ENCODE measurements around the gene INPP5A. TPM values are rescaled to one million over a fixed set of nuclear protein-coding genes. Genes with fewer than 3 reads are reported as not detected.
A peak's percentile ranks its signal among the peaks of the same experiment; 100 is the strongest.
"Not testable (repeated sequence)": the region's sequence is repeated elsewhere in the genome, so short reads cannot be mapped to it uniquely, and the experiment has no call there.

Gene INPP5A
- total RNA-seq, 2 experiments from 2014 or later: 7.4 to 7.5 TPM

DNA sequence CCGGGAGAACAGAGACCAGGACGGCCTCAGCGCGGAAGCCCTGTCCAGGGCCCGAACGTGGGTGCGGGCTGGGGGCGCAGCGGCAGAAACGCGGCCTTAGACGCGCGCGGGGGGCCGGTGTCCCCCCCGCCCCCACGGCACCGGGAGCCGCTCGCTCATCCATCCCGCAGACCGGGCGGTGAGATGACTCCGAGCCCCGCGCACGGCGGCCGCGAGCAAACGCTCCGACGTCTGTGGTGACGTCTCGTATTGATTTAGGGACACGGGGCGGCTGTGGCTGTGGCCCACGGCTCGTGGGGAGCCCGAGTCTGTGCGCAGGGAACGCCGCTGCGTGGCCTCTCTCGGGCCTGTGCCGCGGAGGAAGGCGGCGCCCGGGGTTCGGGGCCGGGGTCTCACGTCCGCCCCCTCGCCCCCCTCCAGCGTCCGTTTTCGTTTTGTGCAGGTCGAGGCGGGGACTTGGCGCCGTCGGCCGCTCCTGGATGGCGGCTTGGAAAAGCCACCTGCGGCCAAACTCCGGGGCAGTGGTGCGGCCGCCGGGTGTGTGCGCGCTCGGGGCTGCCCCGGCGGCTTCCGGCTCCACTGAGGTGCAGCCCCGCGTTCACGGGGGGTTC is 249.4 kb downstream of the INPP5A start:
- POLR2A ChIA-PET: no interaction called here
- Mint-ChIP-seq H3K36me3 (peaks cover 10% of the 10 kb centered on the region), H3K9me3 (no peaks in the 10 kb centered on the region), H3K4me1 (ENCODE audit: low read depth) (no peaks in the 10 kb centered on the region), H3K27me3 (peaks cover 18% of the 10 kb centered on the region), H3K4me3 (no peak overlapping the region), H3K27ac (no peak overlapping the region)
- DNase-seq: no peak
- CTCF ChIA-PET: no interaction called here
- intact Hi-C loops (cut with micrococcal nuclease): loop anchor here (5.0 kb wide), 1 partner anchor 135 kb away; no protein-coding TSS in a partner anchor

DNA sequence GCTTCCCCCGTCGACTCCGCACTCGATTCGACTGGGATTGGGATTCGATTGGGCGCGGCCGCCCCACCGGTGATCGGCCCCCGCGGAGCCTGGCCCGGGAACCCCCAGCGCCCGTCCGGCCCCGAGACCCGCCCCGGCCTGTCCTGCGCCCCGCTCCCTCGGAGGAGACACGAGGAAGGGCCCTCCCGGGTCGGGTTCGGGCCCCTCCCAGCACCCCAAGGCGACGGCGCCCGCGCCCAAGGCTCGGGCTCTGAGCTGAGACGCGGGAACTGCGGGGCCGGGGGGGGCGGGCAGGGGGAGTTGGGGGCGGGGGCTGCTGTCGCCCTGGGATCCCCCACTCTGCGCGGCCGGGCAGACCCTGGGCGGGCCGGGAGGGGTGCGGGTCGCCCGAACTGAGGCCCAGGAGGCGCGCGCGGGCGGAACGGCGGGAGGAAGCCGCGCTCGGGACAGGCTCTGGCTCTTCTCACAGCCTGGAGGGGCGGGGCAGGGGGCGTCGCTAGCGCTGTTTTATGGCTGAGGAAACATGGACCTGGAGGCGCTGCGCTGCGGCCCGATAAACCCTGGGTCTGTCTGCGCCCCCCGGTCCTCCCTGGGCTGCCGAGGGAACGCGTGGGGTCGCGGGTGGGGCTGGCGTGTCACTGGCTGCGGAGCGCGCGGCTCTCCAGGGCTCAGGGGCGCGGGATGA is 250.1 kb downstream of the INPP5A start:
- intact Hi-C loops (cut with micrococcal nuclease): loop anchor here (5.0 kb wide), 1 partner anchor 135 kb away; no protein-coding TSS in a partner anchor
- Mint-ChIP-seq H3K36me3 (peaks cover 9% of the 10 kb centered on the region), H3K4me3 (no peak overlapping the region), H3K27ac (no peak overlapping the region), H3K4me1 (ENCODE audit: low read depth) (no peaks in the 10 kb centered on the region), H3K27me3 (peaks cover 18% of the 10 kb centered on the region), H3K9me3 (no peaks in the 10 kb centered on the region)
- DNase-seq: no peak
- CTCF ChIA-PET: interaction anchor here (1.0 kb wide), 1 partner anchor 133 kb away, joined by 4 read pairs; no protein-coding TSS in a partner anchor
- POLR2A ChIA-PET: no interaction called here

DNA sequence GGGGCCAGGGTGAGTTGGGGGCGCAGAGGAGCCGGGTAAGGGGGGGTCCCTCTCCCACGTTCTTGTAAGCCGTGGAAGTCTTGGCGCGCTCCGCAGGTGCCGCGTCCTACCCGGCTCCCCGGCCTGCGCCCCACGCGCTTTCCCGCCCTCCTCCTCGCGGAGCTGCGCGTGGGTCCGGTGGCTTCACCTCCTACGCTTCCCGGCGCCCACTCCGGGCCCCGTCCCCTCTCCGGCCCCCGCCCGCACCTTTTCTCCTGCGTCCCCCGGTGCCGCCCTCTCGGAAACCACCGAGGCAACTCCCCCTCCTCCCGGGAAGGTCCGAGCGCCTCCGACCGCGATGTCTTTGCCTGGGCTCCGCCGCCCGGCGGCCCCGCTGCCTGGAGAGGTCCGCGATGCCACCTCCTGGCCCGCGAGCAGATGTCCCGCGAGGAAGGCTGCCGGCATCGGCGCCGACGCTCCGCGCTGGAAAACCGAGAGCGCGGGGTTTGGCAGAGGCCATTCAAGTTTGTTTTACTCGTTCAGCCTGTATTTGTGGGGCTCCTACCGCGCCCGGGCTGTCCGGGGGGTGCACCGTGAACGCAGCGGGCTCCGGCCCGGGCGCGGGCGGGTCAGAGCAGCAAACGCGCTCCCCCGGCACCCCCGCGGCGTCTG is 250.7 kb downstream of the INPP5A start:
- Mint-ChIP-seq H3K36me3 (peaks cover 4% of the 10 kb centered on the region), H3K27me3 (peaks cover 15% of the 10 kb centered on the region), H3K9me3 (no peaks in the 10 kb centered on the region), H3K4me3 (no peak overlapping the region), H3K27ac (no peak overlapping the region), H3K4me1 (ENCODE audit: low read depth) (no peaks in the 10 kb centered on the region)
- POLR2A ChIA-PET: no interaction called here
- intact Hi-C loops (cut with micrococcal nuclease): loop anchor here (5.0 kb wide), 1 partner anchor 136 kb away; no protein-coding TSS in a partner anchor
- DNase-seq: peak; percentile 20
- CTCF ChIA-PET: interaction anchor here (1.0 kb wide), 1 partner anchor 133 kb away, joined by 4 read pairs; no protein-coding TSS in a partner anchor

DNA sequence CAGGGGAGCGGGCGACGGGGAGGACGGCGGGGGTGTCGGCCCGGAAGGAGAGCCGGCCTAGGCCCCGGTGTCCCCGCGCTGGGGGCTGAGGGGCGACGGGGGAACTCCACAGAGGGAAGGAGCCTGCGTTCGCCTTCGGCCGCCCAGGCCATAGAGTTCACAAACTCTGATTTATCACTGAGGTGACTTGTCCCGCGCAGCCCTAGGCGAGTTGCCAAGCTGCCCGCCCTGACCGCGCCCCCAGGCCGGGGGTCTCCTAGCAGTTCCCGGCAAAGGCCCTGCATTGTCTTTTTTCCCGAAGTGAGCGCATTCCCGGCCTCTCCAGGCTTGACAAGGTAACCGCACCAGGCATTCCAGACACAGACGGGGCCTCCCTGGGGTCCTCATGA is 251.2 kb downstream of the INPP5A start:
- intact Hi-C loops (cut with micrococcal nuclease): loop anchor here (5.0 kb wide), 1 partner anchor 137 kb away; no protein-coding TSS in a partner anchor
- no peak for DNase-seq
- no peak overlapping the region for H3K4me3 Mint-ChIP-seq
- H3K9me3 Mint-ChIP-seq: no peaks in the 10 kb centered on the region
- POLR2A ChIA-PET: no interaction called here
- CTCF ChIA-PET: interaction anchor here (1.0 kb wide), 1 partner anchor 134 kb away, joined by 4 read pairs; no protein-coding TSS in a partner anchor
- H3K27ac Mint-ChIP-seq: no peak overlapping the region
- no peaks in the 10 kb centered on the region for H3K36me3 Mint-ChIP-seq
- H3K4me1 Mint-ChIP-seq (ENCODE audit: low read depth): no peaks in the 10 kb centered on the region
- H3K27me3 Mint-ChIP-seq: peaks cover 11% of the 10 kb centered on the region

DNA sequence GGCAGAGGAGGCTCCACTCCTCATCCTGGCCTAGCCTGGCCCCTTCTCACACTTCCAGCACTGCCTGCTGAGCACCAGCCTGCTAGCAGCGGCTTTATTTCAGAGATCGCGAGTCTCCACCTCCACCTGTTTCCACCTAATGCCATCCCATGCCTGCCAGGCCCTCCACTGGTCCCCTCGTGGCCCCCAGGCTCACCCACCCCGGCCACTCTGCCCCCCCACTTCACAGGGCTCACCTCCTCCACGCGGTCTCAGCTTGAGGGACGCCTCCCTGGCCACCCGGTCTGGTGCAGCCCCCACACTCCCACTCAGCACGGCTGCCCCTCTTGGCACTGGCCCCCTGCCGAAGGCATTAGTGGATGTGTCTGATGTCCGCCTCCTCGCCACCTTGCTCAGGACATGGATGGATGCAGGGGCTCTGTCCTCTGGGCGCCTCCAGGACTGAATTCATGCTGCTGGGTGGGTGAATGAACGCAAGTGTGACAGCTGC is 252.1 kb downstream of the INPP5A start:
- DNase-seq: no peak
- Mint-ChIP-seq H3K4me3 (no peak overlapping the region), H3K4me1 (ENCODE audit: low read depth) (no peaks in the 10 kb centered on the region), H3K9me3 (no peaks in the 10 kb centered on the region), H3K27ac (no peak overlapping the region), H3K36me3 (no peaks in the 10 kb centered on the region), H3K27me3 (peaks cover 9% of the 10 kb centered on the region)
- intact Hi-C loops (cut with micrococcal nuclease): loop anchor here (5.0 kb wide), 1 partner anchor 137 kb away; no protein-coding TSS in a partner anchor
- ChIA-PET CTCF (interaction anchor here (1.5 kb wide), 1 partner anchor 135 kb away, joined by 5 read pairs; no protein-coding TSS in a partner anchor), POLR2A (no interaction called here)

DNA sequence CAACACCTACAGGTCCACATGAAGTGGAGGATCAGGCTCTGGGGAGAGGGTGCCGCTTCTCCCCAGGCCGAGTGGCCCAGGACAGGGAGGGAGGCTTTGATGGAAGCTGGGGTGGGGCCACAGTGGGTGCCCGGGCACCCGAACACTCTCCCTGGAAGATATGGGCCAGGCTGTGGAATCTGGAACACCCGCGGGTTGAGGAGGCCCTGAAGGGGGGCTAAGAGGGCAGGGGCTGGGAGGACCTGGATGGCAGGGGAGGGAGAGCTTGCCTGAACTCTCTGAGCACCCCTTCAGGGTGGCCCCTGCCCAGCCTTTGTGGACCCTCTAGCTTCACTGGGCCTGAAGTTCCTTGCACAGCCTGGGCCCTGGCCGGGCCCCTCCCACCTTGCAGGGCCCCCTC is 252.9 kb downstream of the INPP5A start:
- intact Hi-C loops (cut with micrococcal nuclease): no loop called here
- Mint-ChIP-seq H3K27ac (no peak overlapping the region), H3K9me3 (no peaks in the 10 kb centered on the region), H3K27me3 (peaks cover 6% of the 10 kb centered on the region), H3K4me3 (no peak overlapping the region), H3K4me1 (ENCODE audit: low read depth) (no peaks in the 10 kb centered on the region), H3K36me3 (no peaks in the 10 kb centered on the region)
- POLR2A ChIA-PET: no interaction called here
- CTCF ChIA-PET: interaction anchor here (1.5 kb wide), 1 partner anchor 136 kb away, joined by 5 read pairs; no protein-coding TSS in a partner anchor
- DNase-seq: no peak

DNA sequence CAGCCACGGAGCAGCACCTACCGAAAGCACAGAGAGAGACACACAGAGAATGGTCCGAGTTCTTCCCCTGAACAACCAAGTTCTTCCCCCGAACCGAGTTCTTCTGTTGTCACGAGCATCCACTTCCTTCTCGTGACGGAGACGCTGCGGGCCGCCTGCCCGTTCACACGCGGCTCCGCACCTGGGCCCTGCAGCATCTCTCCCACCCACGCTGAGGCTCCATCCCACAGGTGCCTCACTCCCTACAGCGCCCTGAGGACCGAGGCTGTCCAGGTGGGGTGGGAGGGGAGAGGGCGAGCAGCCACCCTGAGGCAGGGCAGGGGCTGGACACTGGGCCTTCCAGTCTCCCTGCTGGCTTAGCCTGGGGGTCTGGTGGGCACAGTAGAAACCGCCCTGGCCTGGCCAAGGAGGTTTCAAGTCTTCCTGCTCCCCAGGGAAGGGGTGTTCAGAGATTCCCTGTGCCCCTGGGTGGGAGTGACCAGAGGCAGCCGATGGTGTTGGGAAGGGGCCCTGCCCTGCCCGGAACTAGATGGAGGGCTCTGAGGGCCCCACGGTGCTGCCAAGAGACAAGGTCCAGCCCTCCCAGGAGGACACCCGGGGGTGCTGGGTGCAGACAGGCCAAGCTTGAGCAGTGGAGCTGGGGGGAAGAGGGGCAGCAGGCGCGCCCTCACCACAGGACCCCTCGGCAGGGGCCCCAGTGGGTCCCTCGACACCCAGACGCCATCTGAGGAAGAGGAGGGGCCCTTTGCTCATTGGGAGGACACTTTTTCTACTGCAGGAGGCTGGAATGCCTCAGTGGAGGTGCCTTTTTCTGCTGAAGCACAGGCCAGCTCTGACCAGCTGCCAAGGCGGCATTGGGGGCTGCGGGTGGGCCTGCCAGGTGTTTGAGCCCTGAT is 253.6 kb downstream of the INPP5A start:
- H3K4me1 Mint-ChIP-seq (ENCODE audit: low read depth): no peaks in the 10 kb centered on the region
- intact Hi-C loops (cut with micrococcal nuclease): no loop called here

DNA sequence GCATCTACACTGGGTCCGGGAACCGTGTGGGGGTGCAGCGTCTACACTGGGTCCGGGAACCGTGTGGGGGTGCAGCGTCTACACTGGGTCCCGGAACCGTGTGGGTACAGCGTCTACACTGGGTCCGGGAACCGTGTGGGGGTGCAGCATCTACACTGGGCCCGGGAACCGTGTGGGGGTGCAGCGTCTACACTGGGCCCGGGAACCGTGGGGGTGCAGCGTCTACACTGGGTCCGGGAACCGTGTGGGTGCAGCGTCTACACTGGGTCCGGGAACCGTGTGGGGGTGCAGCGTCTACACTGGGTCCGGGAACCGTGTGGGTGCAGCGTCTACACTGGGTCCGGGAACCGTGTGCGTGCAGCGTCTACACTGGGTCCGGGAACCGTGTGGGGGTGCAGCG is 254.5 kb downstream of the INPP5A start:
- H3K4me3 Mint-ChIP-seq; DNase-seq; H3K27me3 Mint-ChIP-seq; H3K9me3 Mint-ChIP-seq; H3K27ac Mint-ChIP-seq; POLR2A ChIA-PET; H3K4me1 Mint-ChIP-seq (ENCODE audit: low read depth); H3K36me3 Mint-ChIP-seq; intact Hi-C loops (cut with micrococcal nuclease): not testable (repeated sequence)
- CTCF ChIA-PET: interaction anchor here (3.1 kb wide), 1 partner anchor 137 kb away, joined by 15 read pairs; no protein-coding TSS in a partner anchor

More for the DNA sequence above, 253.6 kb downstream of the INPP5A start:
- H3K27ac Mint-ChIP-seq: no peak overlapping the region
- H3K9me3 Mint-ChIP-seq: no peaks in the 10 kb centered on the region
- H3K27me3 Mint-ChIP-seq: peaks cover 6% of the 10 kb centered on the region
- ChIA-PET POLR2A (no interaction called here), CTCF (interaction anchor here (1.5 kb wide), 1 partner anchor 136 kb away, joined by 5 read pairs; no protein-coding TSS in a partner anchor)
- no peaks in the 10 kb centered on the region for H3K36me3 Mint-ChIP-seq
- no peak overlapping the region for H3K4me3 Mint-ChIP-seq
- no peak for DNase-seq

DNA sequence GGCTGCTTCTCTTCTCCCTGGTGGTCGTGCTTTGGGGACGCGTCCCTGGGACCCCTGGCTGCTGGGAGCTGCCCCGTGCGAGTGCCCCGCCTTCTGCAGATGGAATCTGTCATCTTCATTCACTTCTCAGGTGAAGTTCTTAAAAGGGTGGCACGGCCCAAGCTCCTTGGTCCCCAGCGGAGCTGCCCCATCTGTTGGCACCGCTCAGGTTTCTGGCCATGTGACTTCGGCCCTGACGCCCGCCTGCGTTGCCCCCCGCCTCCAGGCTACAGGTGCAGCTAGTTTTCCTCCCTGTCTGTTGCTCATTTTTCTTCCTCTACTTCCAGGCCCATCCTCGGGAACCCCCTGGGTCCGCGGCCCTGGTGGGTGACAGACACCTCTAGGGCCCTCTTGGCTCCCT is 255.2 kb downstream of the INPP5A start:
- POLR2A ChIA-PET: no interaction called here
- no peak for DNase-seq
- intact Hi-C loops (cut with micrococcal nuclease): no loop called here

DNA sequence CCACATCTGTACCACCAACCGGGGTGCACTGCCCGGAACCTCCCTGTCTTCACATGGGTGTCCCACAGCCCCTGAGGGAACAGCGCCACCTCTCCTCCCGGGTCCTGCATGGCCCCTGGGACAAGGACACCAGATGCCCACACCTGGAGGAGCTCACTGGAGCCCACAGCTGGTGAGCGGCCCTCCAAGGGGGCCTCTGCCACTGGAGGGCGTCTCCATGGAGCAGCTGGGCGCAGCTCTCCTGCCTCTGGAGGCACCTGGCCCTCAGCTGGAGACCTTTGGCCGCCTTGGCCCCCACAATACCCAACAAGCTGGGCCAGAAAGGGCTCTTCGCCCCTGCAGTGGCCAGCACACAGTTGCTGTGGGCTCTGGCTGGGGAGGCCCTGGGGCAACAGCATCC is 255.6 kb downstream of the INPP5A start:
- Mint-ChIP-seq H3K36me3 (no peaks in the 10 kb centered on the region), H3K4me1 (ENCODE audit: low read depth) (no peaks in the 10 kb centered on the region), H3K9me3 (no peaks in the 10 kb centered on the region), H3K4me3 (no peak overlapping the region), H3K27ac (no peak overlapping the region), H3K27me3 (peaks cover 6% of the 10 kb centered on the region)
- ChIA-PET CTCF (interaction anchor here (3.1 kb wide), 1 partner anchor 138 kb away, joined by 15 read pairs; no protein-coding TSS in a partner anchor), POLR2A (no interaction called here)
- DNase-seq: no peak
- intact Hi-C loops (cut with micrococcal nuclease): no loop called here

More for the DNA sequence above, 255.2 kb downstream of the INPP5A start:
- H3K4me3 Mint-ChIP-seq: no peak overlapping the region
- CTCF ChIA-PET: interaction anchor here (3.1 kb wide), 1 partner anchor 138 kb away, joined by 15 read pairs; no protein-coding TSS in a partner anchor
- H3K27me3 Mint-ChIP-seq: peaks cover 6% of the 10 kb centered on the region
- H3K4me1 Mint-ChIP-seq (ENCODE audit: low read depth): no peaks in the 10 kb centered on the region
- no peak overlapping the region for H3K27ac Mint-ChIP-seq
- H3K36me3 Mint-ChIP-seq: no peaks in the 10 kb centered on the region
- no peaks in the 10 kb centered on the region for H3K9me3 Mint-ChIP-seq
